HCT116 (cell line): Measurements from ENCODE around the gene FBXL19. TPM values are rescaled to one million over a fixed set of nuclear protein-coding genes. Genes with fewer than 3 reads are reported as not detected.

ENCODE experiments used
- ATAC-seq: fragments of 200-7000 bp; cut with Tn5 transposase; 2 replicates; pipeline ENCODE4 v1.9.1; 2020; ENCODE audit warnings: mild to moderate bottlenecking, moderate library complexity
- BruUV-seq: library from RNA; stranded (reverse); fragments of 400-500 nt; replicated peaks from 2 replicates; lab custom pipeline; 2021; lab: Mats Ljungman, UMichigan
- CTCF ChIA-PET: fragments of 300-600 bp; sonication (Branson Sonifier 250); formaldehyde crosslinking; loops from one replicate; lab custom pipeline; 2021; ENCODE audit warnings: antibody characterized with exemption; lab: Charles Lee
- POLR2A ChIA-PET: fragments of 300-600, 350-600 bp; sonication (Branson Sonifier 250); formaldehyde crosslinking; loops from one replicate; lab custom pipeline; 2021; ENCODE audit warnings: antibody characterized with exemption; lab: Charles Lee
- RAD21 ChIA-PET, 2 experiments: fragments of 300-600 bp; sonication (Branson Sonifier 250); formaldehyde crosslinking; loops; one replicate each; lab custom pipeline; 2023; ENCODE audit warnings: low total read pairs in 2 of 2; ENCODE audit not compliant: uncharacterized antibody in 2 of 2, unreplicated experiment in 2 of 2, low non-redundant PET in 1 of 2; lab: Charles Lee
- DNase-seq: peaks from one replicate; pipeline ENCODE4 v3.0.0-alpha.2; 2010; ENCODE audit warnings: low read depth, low spot score
- H2AFZ ChIP-seq: fragments of 200-600 bp; shearing (Covaris generic), sonication (generic); 2 replicates; pipeline ENCODE4 v1.6.1; 2017; ENCODE audit warnings: low read depth, mixed run types, mixed read lengths, antibody characterized with exemption, low read length; ENCODE audit not compliant: poor library complexity, severe bottlenecking
- H3K27ac ChIP-seq: 2 replicates; pipeline ENCODE4 v1.5.1; 2012; ENCODE audit warnings: low read depth, low read length
- H3K27me3 ChIP-seq: fragments of 200-600 bp; sonication (generic); 2 replicates; pipeline ENCODE4 v1.6.1; 2016; ENCODE audit warnings: mixed run types, low read length, mixed read lengths; ENCODE audit not compliant: insufficient read depth
- H3K36me3 ChIP-seq, 2 experiments: fragments of 200-500 bp in 1 of 2; fragments of 200-600 bp in 1 of 2; sonication (Bioruptor generic) in 1 of 2; sonication (generic) in 1 of 2; 2 replicates each; pipeline versions ENCODE4 v1.5.1 to v1.6.1; 2014 to 2016; ENCODE audit warnings: low read length in 2 of 2, inconsistent platforms in 1 of 2, mixed read lengths in 1 of 2, mixed run types in 1 of 2; ENCODE audit not compliant: insufficient read depth in 2 of 2, control insufficient read depth in 1 of 2
- H3K4me1 ChIP-seq, 2 experiments: fragments of 200-600 bp in 1 of 2; sonication (generic) in 1 of 2; 2 replicates each; pipeline versions ENCODE4 v1.5.1 to v1.6.1; 2012 to 2017; ENCODE audit warnings: low read length in 2 of 2, inconsistent platforms in 1 of 2, mild to moderate bottlenecking in 1 of 2, mixed read lengths in 1 of 2, mixed run types in 1 of 2, moderate library complexity in 1 of 2; ENCODE audit not compliant: insufficient read depth in 2 of 2, control insufficient read depth in 1 of 2
- H3K4me2 ChIP-seq: fragments of 200-600 bp; sonication (generic); 2 replicates; pipeline ENCODE4 v1.6.1; 2017; ENCODE audit warnings: mixed run types, low read length, mixed read lengths
- H3K4me3 ChIP-seq, 2 experiments: fragments of 200-600 bp in 1 of 2; sonication (generic) in 1 of 2; replicated peaks in 1 of 2; 2 replicates each; pipeline ENCODE4 v1.5.1; 2011 to 2016; ENCODE audit warnings: low read length in 2 of 2, control low read depth in 1 of 2, low read depth in 1 of 2, mild to moderate bottlenecking in 1 of 2, mixed read lengths in 1 of 2, mixed run types in 1 of 2
- H3K79me2 ChIP-seq: fragments of 200-600 bp; sonication (generic); 2 replicates; pipeline ENCODE4 v1.6.1; 2017; ENCODE audit warnings: mild to moderate bottlenecking, mixed run types, low read length, moderate library complexity, mixed read lengths; ENCODE audit not compliant: insufficient read depth
- H3K9ac ChIP-seq: fragments of 200-600 bp; sonication (generic); 2 replicates; pipeline ENCODE4 v1.6.1; 2016; ENCODE audit warnings: low read length, mixed read lengths
- H3K9me2 ChIP-seq: fragments of 200-600 bp; sonication (generic), shearing (Covaris generic); 2 replicates; pipeline ENCODE4 v1.6.1; 2017; ENCODE audit warnings: mixed run types, mild to moderate bottlenecking, moderate library complexity; ENCODE audit not compliant: insufficient read depth
- H3K9me3 ChIP-seq, 2 experiments: fragments of 200-500 bp in 1 of 2; fragments of 200-600 bp in 1 of 2; sonication (Bioruptor generic) in 1 of 2; sonication (generic) in 1 of 2; 2 replicates each; pipeline ENCODE4 v1.6.1; 2014 to 2017; ENCODE audit warnings: low read length in 2 of 2, mixed read lengths in 2 of 2, inconsistent platforms in 1 of 2, low read depth in 1 of 2, mild to moderate bottlenecking in 1 of 2, mixed run types in 1 of 2, moderate library complexity in 1 of 2; ENCODE audit not compliant: control insufficient read depth in 1 of 2, insufficient read depth in 1 of 2
- H4K20me1 ChIP-seq: fragments of 200-600 bp; sonication (generic), shearing (Covaris generic); 2 replicates; pipeline ENCODE4 v1.6.1; 2017; ENCODE audit warnings: mixed run types, mild to moderate bottlenecking, moderate library complexity; ENCODE audit not compliant: insufficient read depth
- POLR2AphosphoS5 ChIP-seq: IDR thresholded peaks from 2 replicates; pipeline ENCODE4 v1.6.1; 2011; ENCODE audit warnings: mild to moderate bottlenecking, low read depth, low read length, moderate library complexity
- RAD21 ChIP-seq: IDR thresholded peaks from 2 replicates; pipeline ENCODE4 v1.6.1; 2012; ENCODE audit warnings: low read depth, mild to moderate bottlenecking
- TCF7L2 ChIP-seq: IDR thresholded peaks from 2 replicates; pipeline ENCODE4 v1.7.0; 2011; ENCODE audit warnings: borderline replicate concordance, inconsistent platforms; ENCODE audit not compliant: insufficient read depth, insufficient read length; ENCODE audit errors: extremely low read depth
- YY1 ChIP-seq: IDR thresholded peaks from 2 replicates; pipeline ENCODE4 v1.6.1; 2011; ENCODE audit warnings: low read length, low read depth, moderate library complexity, mild to moderate bottlenecking; ENCODE audit not compliant: insufficient replicate concordance; ENCODE audit errors: extremely low read depth
- ZNF274 ChIP-seq: fragments of 200-500 bp; sonication (Bioruptor generic); IDR thresholded peaks from 2 replicates; pipeline ENCODE4 v1.6.1; 2014; ENCODE audit warnings: mild to moderate bottlenecking, low read depth, low read length, inconsistent platforms
- intact Hi-C: fragments of 100-400 bp; cut with micrococcal nuclease; formaldehyde crosslinking; loops from 2 replicates; pipeline ENCODE4 v1.10.0; 2022
- total RNA-seq: library from RNA; stranded (reverse); gene quantifications from one replicate; pipeline ENCODE4 v1.2.1, GENCODE V29; 2021; ENCODE audit not compliant: unreplicated experiment
- TF ChIP-seq, protein P1 (sequence below): IDR thresholded peaks from 2 replicates; pipeline ENCODE4 v1.6.1; 2011; ENCODE audit warnings: mild to moderate bottlenecking, low read length, moderate library complexity; ENCODE audit not compliant: insufficient replicate concordance; ENCODE audit errors: extremely low read depth

Gene FBXL19
- total RNA-seq, 1 experiment from 2014 or later: 45.2 TPM

DNA sequence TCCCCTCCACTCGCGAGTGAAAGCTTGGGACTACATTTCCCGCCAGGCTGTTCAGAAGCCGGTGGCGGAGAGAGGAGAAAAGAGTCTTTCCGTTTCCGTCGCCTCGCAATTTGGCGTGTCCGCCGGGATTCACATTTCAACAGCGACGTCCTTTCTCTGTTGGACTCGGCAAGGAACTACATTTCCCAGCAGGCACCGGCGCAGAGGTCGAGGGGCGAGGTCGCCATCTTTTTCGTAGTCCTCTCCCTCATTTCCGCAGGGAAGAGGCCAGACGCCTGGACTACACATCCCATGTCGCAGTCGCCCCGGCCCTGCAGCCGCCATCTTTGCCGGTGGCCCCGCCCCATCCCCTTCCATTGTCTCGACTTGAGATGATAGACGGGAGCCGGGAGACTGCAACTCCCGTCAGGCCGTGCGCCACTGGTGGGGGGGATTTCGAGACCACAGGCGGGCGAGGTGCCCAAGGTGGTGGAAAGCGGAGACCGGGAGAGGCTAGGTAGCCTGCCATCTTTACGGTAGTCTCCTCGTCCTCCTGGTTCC is 882 bp upstream of the FBXL19 start:
- Histone ChIP-seq H3K9me2 (no peaks in the 10 kb centered on the region), H3K4me2 (peak overlapping the region; percentile 95), H3K4me3 (peak overlapping the region; percentile 62 to 97), H3K9ac (peak overlapping the region; percentile 63), H3K4me1 (peaks cover 11 to 20% of the 10 kb centered on the region in 2 experiments; a peak in 3 of 4 replicates), H3K9me3 (no peaks in the 10 kb centered on the region), H3K27ac (peak overlapping the region; percentile 92), H3K27me3 (no peaks in the 10 kb centered on the region), H2AFZ (peak overlapping the region; percentile 24), H4K20me1 (no peaks in the 10 kb centered on the region), H3K79me2 (peaks cover 10% of the 10 kb centered on the region; the same call in 1 of the 2 replicates), H3K36me3 (peaks cover 0 to 5% of the 10 kb centered on the region in 2 experiments; a peak in 1 of 4 replicates)
- RAD21 ChIA-PET: no interaction called here
- intact Hi-C loops: loop anchor here (1.0 to 5.0 kb wide), 6 partner anchors 26 to 475 kb away; partner anchors contain the start of genes CTF1, PRR14, SEPHS2 and ZNF629
- CTCF ChIA-PET: interaction anchor here (1.0 kb wide), 1 partner anchor 20 kb away, joined by 4 read pairs; no protein-coding TSS in a partner anchor
- ATAC-seq (peak; percentile 82), DNase-seq (peak; percentile 98)
- TSS peak; percentile 78 for BruUV-seq
- TF ChIP-seq RAD21 (no peak), YY1 (peak; percentile 100), POLR2AphosphoS5 (peak; percentile 50; the same call in 1 of the 2 replicates), TCF7L2 (peak; percentile 51), ZNF274 (no peak)
- TF ChIP-seq, protein P1, sequence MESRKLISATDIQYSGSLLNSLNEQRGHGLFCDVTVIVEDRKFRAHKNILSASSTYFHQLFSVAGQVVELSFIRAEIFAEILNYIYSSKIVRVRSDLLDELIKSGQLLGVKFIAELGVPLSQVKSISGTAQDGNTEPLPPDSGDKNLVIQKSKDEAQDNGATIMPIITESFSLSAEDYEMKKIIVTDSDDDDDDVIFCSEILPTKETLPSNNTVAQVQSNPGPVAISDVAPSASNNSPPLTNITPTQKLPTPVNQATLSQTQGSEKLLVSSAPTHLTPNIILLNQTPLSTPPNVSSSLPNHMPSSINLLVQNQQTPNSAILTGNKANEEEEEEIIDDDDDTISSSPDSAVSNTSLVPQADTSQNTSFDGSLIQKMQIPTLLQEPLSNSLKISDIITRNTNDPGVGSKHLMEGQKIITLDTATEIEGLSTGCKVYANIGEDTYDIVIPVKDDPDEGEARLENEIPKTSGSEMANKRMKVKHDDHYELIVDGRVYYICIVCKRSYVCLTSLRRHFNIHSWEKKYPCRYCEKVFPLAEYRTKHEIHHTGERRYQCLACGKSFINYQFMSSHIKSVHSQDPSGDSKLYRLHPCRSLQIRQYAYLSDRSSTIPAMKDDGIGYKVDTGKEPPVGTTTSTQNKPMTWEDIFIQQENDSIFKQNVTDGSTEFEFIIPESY: peak; percentile 75
- POLR2A ChIA-PET: no interaction called here
